GM19463 (cell line): ENCODE results near the gene ZDHHC11B.
A peak's percentile ranks its signal among the peaks of the same experiment; 100 is the strongest.
"Not testable (repeated sequence)": the region's sequence is repeated elsewhere in the genome, so short reads cannot be mapped to it uniquely, and the experiment has no call there.

ENCODE experiments used
- ATAC-seq: cut with Tn5 transposase; IDR thresholded peaks from one replicate; pipeline ENCODE4 v1.9.1; 2021; ENCODE audit warnings: mild to moderate bottlenecking, moderate library complexity; ENCODE audit not compliant: unreplicated experiment

The ZDHHC11B gene

GRCh38 chr5:723309-723708 lies 61.2 kb downstream of the ZDHHC11B start:
- ATAC-seq, result not testable (repeated sequence)

DNA sequence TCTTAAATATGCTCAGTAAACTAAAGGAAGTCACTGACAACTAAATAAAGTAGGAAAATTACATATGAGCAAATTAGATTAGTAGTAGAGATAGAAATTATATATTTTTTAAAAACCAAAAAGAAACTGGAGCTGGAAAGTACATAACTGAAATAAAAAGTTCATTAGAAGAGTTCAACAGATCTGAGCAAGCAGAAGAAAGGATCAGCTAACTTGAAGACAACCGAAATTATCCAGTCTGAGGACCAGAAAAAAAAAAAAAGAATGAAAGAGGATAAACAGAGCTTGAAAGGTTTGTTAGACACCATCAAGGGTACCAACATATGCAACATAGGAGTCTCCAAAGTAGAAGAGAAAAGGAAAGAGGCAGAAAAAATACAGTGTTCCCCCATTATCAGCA lies 65.2 kb downstream of the ZDHHC11B start:
- ATAC-seq, result not testable (repeated sequence)

DNA sequence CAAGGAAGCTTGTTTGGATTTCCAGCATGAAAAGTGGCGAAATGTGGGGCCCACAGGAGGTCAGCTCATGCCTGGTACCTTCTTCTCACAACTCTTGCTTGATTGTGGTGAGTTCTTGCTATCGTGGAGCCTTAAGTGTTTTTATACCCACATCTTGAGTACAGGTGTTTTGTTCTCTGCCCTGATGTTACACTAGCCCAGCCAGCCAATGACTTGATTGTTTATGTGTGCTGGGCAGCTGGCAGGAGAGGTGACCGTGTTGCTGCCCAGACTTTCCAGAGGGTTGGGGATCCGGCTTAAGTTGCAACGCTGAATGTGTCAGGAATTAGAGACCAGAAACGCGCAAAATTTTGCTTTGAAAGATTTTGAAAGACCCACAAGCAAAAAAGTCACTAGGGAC lies 67.4 kb downstream of the ZDHHC11B start:
- ATAC-seq, result no peak

DNA sequence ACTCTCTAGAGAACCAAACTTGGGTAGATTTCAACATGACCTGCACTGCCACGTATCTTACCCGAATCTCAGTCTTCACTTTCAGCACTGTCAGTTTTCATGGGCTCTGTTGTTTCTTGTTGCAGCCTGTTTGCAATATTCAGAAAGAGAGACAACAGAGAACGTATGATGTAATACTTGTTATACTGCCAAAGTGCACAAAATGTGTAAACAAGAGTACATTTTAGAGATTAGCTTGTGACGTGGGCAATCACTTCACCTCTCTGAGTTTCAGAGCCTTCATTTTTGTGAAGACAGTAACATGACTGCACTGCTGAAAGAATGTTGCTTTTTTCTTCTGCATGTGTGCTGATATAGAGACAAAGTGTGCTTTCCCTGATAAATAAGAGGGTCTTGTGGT lies 67.8 kb downstream of the ZDHHC11B start:
- ATAC-seq, result not testable (repeated sequence)

DNA sequence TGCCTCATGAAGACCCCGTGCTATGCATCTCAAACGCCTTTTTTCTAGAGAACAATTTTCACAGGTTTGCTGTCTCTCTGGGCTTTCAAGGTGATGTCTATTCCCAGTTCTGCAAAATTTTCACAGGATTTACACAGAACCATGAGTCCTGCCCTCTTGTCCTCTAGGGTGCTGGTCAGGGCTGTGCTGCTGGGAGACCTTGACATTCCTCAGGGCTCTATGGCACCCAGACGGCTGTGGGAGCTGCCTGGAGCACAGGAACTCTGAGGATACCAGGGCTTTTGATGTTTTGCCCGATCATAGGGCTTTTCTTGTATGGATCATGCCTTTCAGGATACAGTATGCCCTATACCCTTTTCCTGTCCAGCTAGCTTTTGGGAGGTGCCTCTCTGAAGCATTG lies 68.9 kb downstream of the ZDHHC11B start:
- not testable (repeated sequence) for ATAC-seq

DNA sequence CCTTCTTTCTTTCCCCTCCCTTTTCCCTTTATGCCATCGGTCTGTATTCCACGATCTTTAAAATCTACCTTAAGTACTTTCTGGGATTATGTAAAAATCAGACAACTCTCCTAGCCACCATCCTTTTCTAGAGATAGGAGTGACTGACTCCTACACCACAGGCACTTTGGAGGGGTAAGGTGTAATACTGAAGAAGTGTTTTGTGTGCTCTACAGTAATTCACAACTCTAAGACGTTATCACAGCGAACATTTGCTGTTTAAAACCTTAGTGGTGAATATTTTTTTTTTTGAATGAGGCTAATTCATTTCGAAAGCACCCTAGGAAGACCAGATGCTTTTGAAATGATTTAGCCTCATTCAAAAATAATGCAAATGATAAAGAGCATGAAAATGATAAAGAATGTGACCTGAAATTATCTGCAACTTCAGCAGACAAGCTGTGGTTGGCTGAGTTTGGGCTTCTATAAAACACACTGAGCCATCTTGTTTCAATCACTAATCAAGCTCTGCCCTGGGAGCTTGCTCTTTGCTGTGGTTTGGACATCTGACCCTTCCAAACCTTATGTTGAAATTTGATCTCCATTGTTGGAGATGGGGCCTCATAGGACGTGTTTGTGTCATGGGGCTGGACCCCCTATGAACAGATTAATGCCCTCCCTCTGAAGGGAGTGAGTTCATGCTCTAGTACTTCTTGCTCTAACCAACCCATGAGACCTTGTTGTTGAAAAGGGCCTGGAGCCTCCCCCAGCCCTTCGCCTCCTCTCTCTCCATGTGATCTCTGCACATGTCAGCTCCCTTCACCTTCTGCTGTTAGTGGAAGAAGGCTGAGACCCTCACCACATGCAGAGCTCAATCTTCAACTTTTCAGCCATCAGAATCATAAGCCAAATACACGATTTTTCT lies 70.1 kb downstream of the ZDHHC11B start:
- not testable (repeated sequence) for ATAC-seq

- ATAC-seq, result not testable (repeated sequence)
Observed at GRCh38 chr5:713686-714085, 70.8 kb downstream of the ZDHHC11B start.

DNA sequence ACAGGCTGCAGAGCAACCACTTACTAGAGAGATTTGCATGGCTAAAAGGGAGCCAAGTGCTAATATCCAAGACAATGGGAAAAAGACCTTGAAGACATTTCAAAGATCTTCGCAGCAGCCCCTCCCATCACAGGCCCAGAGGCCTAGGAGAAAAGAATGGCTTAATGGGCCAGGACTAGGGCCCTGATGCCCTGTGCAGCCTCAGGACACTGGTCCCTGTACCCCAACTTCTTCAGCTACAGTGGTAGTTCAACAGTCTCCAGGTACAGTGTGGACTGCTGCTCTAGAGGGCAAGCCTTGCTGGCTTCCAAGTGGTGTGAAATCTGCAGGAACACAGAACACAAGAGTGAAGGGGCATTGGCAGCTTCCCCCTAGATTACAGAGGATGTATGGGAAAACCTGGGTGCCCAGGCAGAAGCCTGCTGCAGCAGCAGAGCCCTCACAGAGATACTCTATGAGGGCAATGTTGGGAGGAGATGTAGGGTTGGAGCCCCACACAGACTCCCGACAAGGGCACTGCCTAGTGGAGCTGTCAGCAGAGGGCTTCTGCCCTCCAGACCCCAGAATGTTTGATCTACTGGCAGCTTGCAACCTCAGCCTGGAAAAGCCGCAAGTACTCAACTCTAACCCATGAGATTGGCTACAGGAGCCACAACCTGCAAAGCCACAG lies 75.5 kb downstream of the ZDHHC11B start:
- not testable (repeated sequence) for ATAC-seq

- ATAC-seq, result not testable (repeated sequence)
Observed at GRCh38 chr5:708374-708773, 76.2 kb downstream of the ZDHHC11B start.

DNA sequence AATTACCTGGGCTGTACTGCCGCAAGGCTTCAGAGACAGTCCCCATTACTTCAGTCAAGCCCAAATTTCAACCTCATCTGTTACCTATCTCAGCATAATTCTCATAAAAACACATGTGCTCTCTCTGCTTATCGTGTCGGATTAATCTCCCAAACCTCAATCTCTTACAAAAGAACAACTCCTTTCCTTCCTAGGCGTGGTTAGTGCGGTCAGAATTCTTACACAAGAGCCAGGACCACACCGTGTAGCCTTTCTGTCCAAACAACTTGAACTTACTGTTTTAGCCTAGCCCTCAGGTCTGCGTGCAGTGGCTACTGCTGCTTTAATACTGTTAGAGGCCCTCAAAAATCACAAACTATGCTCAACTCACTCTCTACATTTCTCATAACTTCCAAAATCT lies 78.4 kb downstream of the ZDHHC11B start:
- ATAC-seq, result not testable (repeated sequence)

GRCh38 chr5:696753-697702 lies 87.5 kb downstream of the ZDHHC11B start:
- not testable (repeated sequence) for ATAC-seq

- not testable (repeated sequence) for ATAC-seq
Observed at GRCh38 chr5:696191-696590, 88.3 kb downstream of the ZDHHC11B start.

GRCh38 chr5:695475-695874 lies 89.1 kb downstream of the ZDHHC11B start:
- ATAC-seq, result not testable (repeated sequence)

GRCh38 chr5:694042-694431 lies 90.5 kb downstream of the ZDHHC11B start:
- not testable (repeated sequence) for ATAC-seq

GRCh38 chr5:693271-694041 lies 91.1 kb downstream of the ZDHHC11B start, which contains the start of gene TPPP:
Gene TPPP, minus strand, starts transcription at chr5:693352. Its CDS starts 15,292 bp downstream, at chr5:678060.
- peak; percentile 83 for ATAC-seq

GRCh38 chr5:692529-693041 lies 91.9 kb downstream of the ZDHHC11B start:
- peak; percentile 13 for ATAC-seq

DNA sequence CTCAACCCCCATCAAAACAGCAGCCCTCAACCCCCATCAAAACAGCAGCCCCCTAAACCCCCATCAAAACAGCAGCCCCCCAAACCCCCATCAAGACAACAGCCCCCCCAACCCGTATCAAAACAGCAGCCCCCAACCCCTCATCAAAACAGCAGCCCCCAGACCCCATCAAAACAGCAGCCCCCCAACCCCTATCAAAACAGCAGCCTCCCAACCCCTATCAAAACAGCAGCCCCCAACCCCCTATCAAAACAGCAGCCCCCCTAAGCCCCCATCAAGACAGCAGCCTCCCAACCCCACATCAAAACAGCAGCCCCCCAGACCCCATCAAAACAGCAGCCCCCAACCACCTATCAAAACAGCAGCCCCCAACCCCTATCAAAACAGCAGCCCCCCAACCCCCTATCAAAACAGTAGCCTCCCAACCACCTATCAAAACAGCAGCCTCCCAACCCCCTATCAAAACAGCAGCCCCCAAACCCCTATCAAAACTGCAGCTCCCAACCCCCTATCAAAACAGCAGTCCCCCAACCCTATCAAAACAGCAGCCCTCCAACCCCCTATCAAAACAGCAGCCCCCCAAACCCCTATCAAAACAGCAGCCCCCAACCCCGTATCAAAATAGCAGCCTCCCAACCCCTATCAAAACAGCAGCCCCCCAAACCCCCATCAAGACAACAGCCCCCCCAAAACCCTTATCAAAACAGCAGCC lies 92.6 kb downstream of the ZDHHC11B start:
- no peak for ATAC-seq

GRCh38 chr5:691049-691448 lies 93.5 kb downstream of the ZDHHC11B start:
- ATAC-seq, result not testable (repeated sequence)

GRCh38 chr5:690293-690692 lies 94.2 kb downstream of the ZDHHC11B start:
- not testable (repeated sequence) for ATAC-seq
